BLaER1 treated with 17β-estradiol and CSF1 and Interleukin-3, amounts not matched to agents 10 nM and 100 nM (cell line): ENCODE results near the gene GRM5.

Experiments used
- H3K27ac ChIP-seq, 11 experiments: shearing (Covaris generic); formaldehyde crosslinking; 2 replicates each; pipeline ENCODE4 v1.8.1; 2022
- H3K27me3 ChIP-seq, 11 experiments: shearing (Covaris generic); formaldehyde crosslinking; 2 replicates each; pipeline ENCODE4 v1.8.1; 2022
- H3K36me3 ChIP-seq, 11 experiments: shearing (Covaris generic); formaldehyde crosslinking; 2 replicates each; pipeline ENCODE4 v1.8.1; 2022
- H3K4me1 ChIP-seq, 10 experiments: shearing (Covaris generic); formaldehyde crosslinking; 2 replicates each; pipeline ENCODE4 v1.8.1; 2022
- H3K4me2 ChIP-seq, 11 experiments: shearing (Covaris generic); formaldehyde crosslinking; 2 replicates each; pipeline ENCODE4 v1.8.1; 2022
- H3K4me3 ChIP-seq, 10 experiments: shearing (Covaris generic); formaldehyde crosslinking; 2 replicates each; pipeline ENCODE4 v1.8.1; 2022
- H3K9ac ChIP-seq, 11 experiments: shearing (Covaris generic); formaldehyde crosslinking; 2 replicates each; pipeline ENCODE4 v1.8.1; 2022
- H3K9me3 ChIP-seq, 11 experiments: shearing (Covaris generic); formaldehyde crosslinking; replicated peaks in 1 of 11; 2 replicates each; pipeline ENCODE4 v1.8.1; 2022
- H4K20me1 ChIP-seq, 11 experiments: shearing (Covaris generic); formaldehyde crosslinking; 2 replicates each; pipeline ENCODE4 v1.8.1; 2022
- Cebpa-rat ChIP-seq, 11 experiments: shearing (Covaris generic); IDR thresholded peaks; 2 replicates each; pipeline ENCODE4 v1.8.1; 2022

GRM5 gene

GRCh38 chr11:88623531-88623930, 442.3 kb downstream of the GRM5 start:
- no peak overlapping the region for H3K9ac ChIP-seq
- H3K27ac ChIP-seq, result no peak overlapping the region
- H3K36me3 ChIP-seq, result no peaks in the 10 kb centered on the region
- H3K27me3 ChIP-seq, result no peaks in the 10 kb centered on the region
- H3K4me2 ChIP-seq, result no peak overlapping the region
- H3K9me3 ChIP-seq, result no peaks in the 10 kb centered on the region
- H3K4me3 ChIP-seq, result no peak overlapping the region
- no peaks in the 10 kb centered on the region for H4K20me1 ChIP-seq
- H3K4me1 ChIP-seq, result no peaks in the 10 kb centered on the region
- TF ChIP-seq Cebpa-rat (IDR thresholded peaks at IDR 0.05), result no peak

GRCh38 chr11:88620568-88621130, 445.1 kb downstream of the GRM5 start:
- Histone ChIP-seq H3K27ac (no peak overlapping the region), H3K4me1 (no peaks in the 10 kb centered on the region), H3K36me3 (no peaks in the 10 kb centered on the region), H3K9ac (no peak overlapping the region), H3K9me3 (no peaks in the 10 kb centered on the region), H4K20me1 (no peaks in the 10 kb centered on the region), H3K4me3 (no peak overlapping the region), H3K4me2 (no peak overlapping the region), H3K27me3 (no peaks in the 10 kb centered on the region)
- TF ChIP-seq Cebpa-rat (IDR thresholded peaks at IDR 0.05), result no peak

GRCh38 chr11:88619656-88620385, 446.0 kb downstream of the GRM5 start:
- no peak for TF ChIP-seq Cebpa-rat (IDR thresholded peaks at IDR 0.05)
- Histone ChIP-seq H3K4me1 (no peaks in the 10 kb centered on the region), H3K9me3 (no peaks in the 10 kb centered on the region), H3K4me3 (no peak overlapping the region), H3K4me2 (no peak overlapping the region), H3K36me3 (no peaks in the 10 kb centered on the region), H3K9ac (no peak overlapping the region), H3K27ac (no peak overlapping the region), H4K20me1 (no peaks in the 10 kb centered on the region), H3K27me3 (no peaks in the 10 kb centered on the region)

- H3K4me1 ChIP-seq, result no peaks in the 10 kb centered on the region
- no peak overlapping the region for H3K4me2 ChIP-seq
- H3K27me3 ChIP-seq, result no peaks in the 10 kb centered on the region
- no peak overlapping the region for H3K9ac ChIP-seq
- no peak overlapping the region for H3K27ac ChIP-seq
- no peak overlapping the region for H3K4me3 ChIP-seq
- no peaks in the 10 kb centered on the region for H3K9me3 ChIP-seq
- no peaks in the 10 kb centered on the region for H4K20me1 ChIP-seq
- TF ChIP-seq Cebpa-rat (IDR thresholded peaks at IDR 0.05), result no peak
- no peaks in the 10 kb centered on the region for H3K36me3 ChIP-seq
Observed at GRCh38 chr11:88619071-88619425, 446.7 kb downstream of the GRM5 start.

GRCh38 chr11:88618327-88619070, 447.3 kb downstream of the GRM5 start:
- H3K4me3 ChIP-seq, result no peak overlapping the region
- H3K4me1 ChIP-seq, result no peaks in the 10 kb centered on the region
- no peaks in the 10 kb centered on the region for H4K20me1 ChIP-seq
- no peaks in the 10 kb centered on the region for H3K9me3 ChIP-seq
- no peak overlapping the region for H3K27ac ChIP-seq
- no peaks in the 10 kb centered on the region for H3K36me3 ChIP-seq
- H3K27me3 ChIP-seq, result no peaks in the 10 kb centered on the region
- no peak overlapping the region for H3K4me2 ChIP-seq
- no peak for TF ChIP-seq Cebpa-rat (IDR thresholded peaks at IDR 0.05)
- no peak overlapping the region for H3K9ac ChIP-seq

- no peaks in the 10 kb centered on the region for H3K27me3 ChIP-seq
- H3K9ac ChIP-seq, result no peak overlapping the region
- H3K4me3 ChIP-seq, result no peak overlapping the region
- H3K9me3 ChIP-seq, result no peaks in the 10 kb centered on the region; a peak in 1 of 22 replicates
- TF ChIP-seq Cebpa-rat (IDR thresholded peaks at IDR 0.05), result no peak
- H3K4me2 ChIP-seq, result no peak overlapping the region
- no peaks in the 10 kb centered on the region for H4K20me1 ChIP-seq
- H3K36me3 ChIP-seq, result no peaks in the 10 kb centered on the region
- H3K4me1 ChIP-seq, result no peaks in the 10 kb centered on the region
- no peak overlapping the region for H3K27ac ChIP-seq
Observed at GRCh38 chr11:88617226-88617625, 448.6 kb downstream of the GRM5 start.

GRCh38 chr11:88604260-88604659, 461.5 kb downstream of the GRM5 start:
- H3K9ac ChIP-seq, result no peak overlapping the region
- no peaks in the 10 kb centered on the region for H3K9me3 ChIP-seq
- no peaks in the 10 kb centered on the region for H3K27me3 ChIP-seq
- H3K4me1 ChIP-seq, result peaks cover 0 to 21% (median 0%) of the 10 kb centered on the region in 10 experiments; a peak in 7 of 20 replicates
- no peak for TF ChIP-seq Cebpa-rat (IDR thresholded peaks at IDR 0.05)
- H4K20me1 ChIP-seq, result no peaks in the 10 kb centered on the region
- no peak overlapping the region; a peak in 1 of 22 replicates for H3K27ac ChIP-seq
- H3K4me2 ChIP-seq, result peak overlapping the region in 3 of 11 experiments; percentile 43 to 53 (median 45); a peak in 5 of 22 replicates
- no peaks in the 10 kb centered on the region for H3K36me3 ChIP-seq
- no peak overlapping the region for H3K4me3 ChIP-seq

GRCh38 chr11:88603091-88603867, 462.5 kb downstream of the GRM5 start:
- peak overlapping the region in 2 of 11 experiments; percentile 43 to 53; a peak in 4 of 22 replicates for H3K4me2 ChIP-seq
- H3K4me1 ChIP-seq, result peaks cover 0 to 21% (median 0%) of the 10 kb centered on the region in 10 experiments; a peak in 7 of 20 replicates
- no peak overlapping the region for H3K4me3 ChIP-seq
- H4K20me1 ChIP-seq, result no peaks in the 10 kb centered on the region
- no peaks in the 10 kb centered on the region for H3K9me3 ChIP-seq
- no peaks in the 10 kb centered on the region for H3K27me3 ChIP-seq
- no peak for TF ChIP-seq Cebpa-rat (IDR thresholded peaks at IDR 0.05)
- no peak overlapping the region for H3K9ac ChIP-seq
- no peaks in the 10 kb centered on the region for H3K36me3 ChIP-seq
- no peak overlapping the region; a peak in 1 of 22 replicates for H3K27ac ChIP-seq

GRCh38 chr11:88597387-88597786, 468.4 kb downstream of the GRM5 start:
- no peak overlapping the region for H3K27ac ChIP-seq
- H3K27me3 ChIP-seq, result no peaks in the 10 kb centered on the region
- no peak overlapping the region for H3K4me2 ChIP-seq
- H3K36me3 ChIP-seq, result no peaks in the 10 kb centered on the region
- TF ChIP-seq Cebpa-rat (IDR thresholded peaks at IDR 0.05), result no peak
- no peak overlapping the region for H3K4me3 ChIP-seq
- H3K9ac ChIP-seq, result no peak overlapping the region
- H3K9me3 ChIP-seq, result no peaks in the 10 kb centered on the region
- H3K4me1 ChIP-seq, result no peaks in the 10 kb centered on the region
- no peaks in the 10 kb centered on the region for H4K20me1 ChIP-seq
